ENCODE measurements around the gene PSMA5.
"Not testable (repeated sequence)": the region's sequence is repeated elsewhere in the genome, so short reads cannot be mapped to it uniquely, and the experiment has no call there.

The PSMA5 gene

GRCh38 chr1:109395602-109396512 is 30.4 kb downstream of the PSMA5 start:
- in situ Hi-C loops (cut with HindIII; ENCODE audit: low pct_ligation_motif_present, low pct_unique_long_range_greater_than_20kb, low sequenced_read_pairs) = no loop called here
- peak; percentile 47 for DNase-seq

GRCh38 chr1:109395282-109395599 is 31.0 kb downstream of the PSMA5 start:
- in situ Hi-C loops (cut with HindIII; ENCODE audit: low pct_ligation_motif_present, low pct_unique_long_range_greater_than_20kb, low sequenced_read_pairs); DNase-seq: not testable (repeated sequence)

- DNase-seq = no peak
- in situ Hi-C loops (cut with HindIII; ENCODE audit: low pct_ligation_motif_present, low pct_unique_long_range_greater_than_20kb, low sequenced_read_pairs) = no loop called here
Measured at GRCh38 chr1:109394591-109395281, 31.5 kb downstream of the PSMA5 start.

- DNase-seq = no peak
- in situ Hi-C loops (cut with HindIII; ENCODE audit: low pct_ligation_motif_present, low pct_unique_long_range_greater_than_20kb, low sequenced_read_pairs) = no loop called here
Measured at GRCh38 chr1:109393617-109394233, 32.5 kb downstream of the PSMA5 start.

GRCh38 chr1:109392788-109393616 is 33.2 kb downstream of the PSMA5 start:
- no peak for DNase-seq
- in situ Hi-C loops (cut with HindIII; ENCODE audit: low pct_ligation_motif_present, low pct_unique_long_range_greater_than_20kb, low sequenced_read_pairs) = no loop called here

GRCh38 chr1:109392037-109392787 is 34.0 kb downstream of the PSMA5 start:
- DNase-seq = no peak
- in situ Hi-C loops (cut with HindIII; ENCODE audit: low pct_ligation_motif_present, low pct_unique_long_range_greater_than_20kb, low sequenced_read_pairs) = no loop called here

GRCh38 chr1:109391626-109392025 is 34.6 kb downstream of the PSMA5 start:
- no peak for DNase-seq
- in situ Hi-C loops (cut with HindIII; ENCODE audit: low pct_ligation_motif_present, low pct_unique_long_range_greater_than_20kb, low sequenced_read_pairs) = no loop called here

GRCh38 chr1:109391157-109391556 is 35.1 kb downstream of the PSMA5 start:
- no peak for DNase-seq
- in situ Hi-C loops (cut with HindIII; ENCODE audit: low pct_ligation_motif_present, low pct_unique_long_range_greater_than_20kb, low sequenced_read_pairs) = no loop called here

- DNase-seq = no peak
- in situ Hi-C loops (cut with HindIII; ENCODE audit: low pct_ligation_motif_present, low pct_unique_long_range_greater_than_20kb, low sequenced_read_pairs) = loop anchor here (10.0 kb wide), 1 partner anchor 115 kb away; no protein-coding TSS in a partner anchor
Measured at GRCh38 chr1:109389638-109390341, 36.5 kb downstream of the PSMA5 start.

- DNase-seq = no peak
- in situ Hi-C loops (cut with HindIII; ENCODE audit: low pct_ligation_motif_present, low pct_unique_long_range_greater_than_20kb, low sequenced_read_pairs) = loop anchor here (10.0 kb wide), 1 partner anchor 114 kb away; no protein-coding TSS in a partner anchor
Measured at GRCh38 chr1:109388884-109389637, 37.2 kb downstream of the PSMA5 start.

- DNase-seq = no peak
- in situ Hi-C loops (cut with HindIII; ENCODE audit: low pct_ligation_motif_present, low pct_unique_long_range_greater_than_20kb, low sequenced_read_pairs) = loop anchor here (10.0 kb wide), 1 partner anchor 113 kb away; no protein-coding TSS in a partner anchor
Measured at GRCh38 chr1:109388208-109388711, 38.0 kb downstream of the PSMA5 start.

GRCh38 chr1:109386054-109386717 is 40.1 kb downstream of the PSMA5 start:
- no peak for DNase-seq
- in situ Hi-C loops (cut with HindIII; ENCODE audit: low pct_ligation_motif_present, low pct_unique_long_range_greater_than_20kb, low sequenced_read_pairs) = loop anchor here (10.0 kb wide), 1 partner anchor 111 kb away; no protein-coding TSS in a partner anchor

GRCh38 chr1:109385417-109385816 is 40.8 kb downstream of the PSMA5 start:
- DNase-seq = no peak
- in situ Hi-C loops (cut with HindIII; ENCODE audit: low pct_ligation_motif_present, low pct_unique_long_range_greater_than_20kb, low sequenced_read_pairs) = loop anchor here (10.0 kb wide), 1 partner anchor 111 kb away; no protein-coding TSS in a partner anchor

- in situ Hi-C loops (cut with HindIII; ENCODE audit: low pct_ligation_motif_present, low pct_unique_long_range_greater_than_20kb, low sequenced_read_pairs) = loop anchor here (10.0 kb wide), 1 partner anchor 109 kb away; no protein-coding TSS in a partner anchor
- DNase-seq = no peak
Measured at GRCh38 chr1:109383854-109384253, 42.4 kb downstream of the PSMA5 start.

- in situ Hi-C loops (cut with HindIII; ENCODE audit: low pct_ligation_motif_present, low pct_unique_long_range_greater_than_20kb, low sequenced_read_pairs) = loop anchor here (10.0 kb wide), 1 partner anchor 108 kb away; no protein-coding TSS in a partner anchor
- DNase-seq = no peak
Measured at GRCh38 chr1:109383087-109383779, 43.0 kb downstream of the PSMA5 start.

All from ACHN (cell line).